Lower lobe of right lung (tissue), 2 donors: ENCODE measurements around the gene ABL2. TPM values are rescaled to one million over a fixed set of nuclear protein-coding genes. Genes with fewer than 3 reads are reported as not detected.
"Not testable (repeated sequence)": the region's sequence is repeated elsewhere in the genome, so short reads cannot be mapped to it uniquely, and the experiment has no call there.

Source experiments
- ATAC-seq, 2 donors: fragments of 200-7000 bp; cut with Tn5 transposase; one replicate each; pipeline ENCODE4 v1.9.1; 2020 to 2022; ENCODE audit warnings: mild to moderate bottlenecking in 2 of 2, moderate library complexity in 2 of 2
- DNase-seq: peaks from one replicate; pipeline ENCODE4 v3.0.0-alpha.2; 2020
- H3K27ac ChIP-seq: fragments of 200-600 bp; one replicate; pipeline ENCODE4 v1.8.0; 2022
- H3K27me3 ChIP-seq: fragments of 200-600 bp; one replicate; pipeline ENCODE4 v1.8.0; 2022; ENCODE audit warnings: low read depth
- H3K36me3 ChIP-seq: fragments of 200-600 bp; one replicate; pipeline ENCODE4 v1.8.0; 2022; ENCODE audit warnings: mild to moderate bottlenecking
- H3K4me1 ChIP-seq: fragments of 200-600 bp; one replicate; pipeline ENCODE4 v1.8.0; 2022
- H3K4me3 ChIP-seq: fragments of 200-600 bp; one replicate; pipeline ENCODE4 v1.8.0; 2022; ENCODE audit warnings: mild to moderate bottlenecking
- H3K9me3 ChIP-seq: fragments of 200-600 bp; one replicate; pipeline ENCODE4 v1.8.0; 2022
- intact Hi-C: fragments of 100-400 bp; cut with DNase I; formaldehyde crosslinking; loops from one replicate; pipeline ENCODE4 v1.11.0; 2022
- total RNA-seq: library from RNA; stranded (reverse); fragmentation: NEBNext Ultra II Directional; extraction: Animal tissue kit (Norgen Biotek cat#: 25700); gene quantifications from one replicate; pipeline ENCODE4 v1.2.1, GENCODE V29; 2021
- TF ChIP-seq, protein P1 (sequence below): fragments of 200-600 bp; IDR thresholded peaks from one replicate; pipeline ENCODE4 v1.8.0; 2022; ENCODE audit warnings: antibody characterized with exemption, mild to moderate bottlenecking
- donor health status: DM: no; HTN: yes; CAD: no; lungs with severe emphysema.

Gene ABL2
- total RNA-seq, 1 donor from 2014 or later = 27.0 TPM

DNA sequence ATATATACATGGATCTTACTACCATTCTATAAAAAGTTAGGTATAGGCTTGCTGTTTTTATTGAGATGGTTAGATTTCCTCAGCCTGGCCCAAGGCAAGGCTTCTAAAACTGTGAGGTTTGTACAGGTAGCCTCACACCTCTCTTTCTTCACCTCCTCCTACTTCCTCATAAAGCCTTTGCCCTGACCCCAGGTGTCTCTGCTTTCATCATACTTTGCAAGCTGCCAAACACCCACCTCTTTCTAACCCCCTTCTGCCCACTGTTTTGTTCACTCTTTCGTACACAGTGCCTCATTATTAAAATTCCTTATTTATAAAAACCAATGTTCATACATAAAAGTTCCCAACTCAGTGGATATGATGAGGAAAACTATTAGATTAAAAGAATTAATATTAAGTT, 32.7 kb upstream of the ABL2 start:
- Histone ChIP-seq H3K36me3 (no peaks in the 10 kb centered on the region), H3K27me3 (no peaks in the 10 kb centered on the region), H3K4me3 (no peak overlapping the region), H3K4me1 (no peaks in the 10 kb centered on the region), H3K27ac (no peak overlapping the region), H3K9me3 (no peaks in the 10 kb centered on the region)
- intact Hi-C loops = no loop called here
- ATAC-seq = no peak
- no peak for DNase-seq
- TF ChIP-seq, protein P1, sequence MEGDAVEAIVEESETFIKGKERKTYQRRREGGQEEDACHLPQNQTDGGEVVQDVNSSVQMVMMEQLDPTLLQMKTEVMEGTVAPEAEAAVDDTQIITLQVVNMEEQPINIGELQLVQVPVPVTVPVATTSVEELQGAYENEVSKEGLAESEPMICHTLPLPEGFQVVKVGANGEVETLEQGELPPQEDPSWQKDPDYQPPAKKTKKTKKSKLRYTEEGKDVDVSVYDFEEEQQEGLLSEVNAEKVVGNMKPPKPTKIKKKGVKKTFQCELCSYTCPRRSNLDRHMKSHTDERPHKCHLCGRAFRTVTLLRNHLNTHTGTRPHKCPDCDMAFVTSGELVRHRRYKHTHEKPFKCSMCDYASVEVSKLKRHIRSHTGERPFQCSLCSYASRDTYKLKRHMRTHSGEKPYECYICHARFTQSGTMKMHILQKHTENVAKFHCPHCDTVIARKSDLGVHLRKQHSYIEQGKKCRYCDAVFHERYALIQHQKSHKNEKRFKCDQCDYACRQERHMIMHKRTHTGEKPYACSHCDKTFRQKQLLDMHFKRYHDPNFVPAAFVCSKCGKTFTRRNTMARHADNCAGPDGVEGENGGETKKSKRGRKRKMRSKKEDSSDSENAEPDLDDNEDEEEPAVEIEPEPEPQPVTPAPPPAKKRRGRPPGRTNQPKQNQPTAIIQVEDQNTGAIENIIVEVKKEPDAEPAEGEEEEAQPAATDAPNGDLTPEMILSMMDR = no peak

DNA sequence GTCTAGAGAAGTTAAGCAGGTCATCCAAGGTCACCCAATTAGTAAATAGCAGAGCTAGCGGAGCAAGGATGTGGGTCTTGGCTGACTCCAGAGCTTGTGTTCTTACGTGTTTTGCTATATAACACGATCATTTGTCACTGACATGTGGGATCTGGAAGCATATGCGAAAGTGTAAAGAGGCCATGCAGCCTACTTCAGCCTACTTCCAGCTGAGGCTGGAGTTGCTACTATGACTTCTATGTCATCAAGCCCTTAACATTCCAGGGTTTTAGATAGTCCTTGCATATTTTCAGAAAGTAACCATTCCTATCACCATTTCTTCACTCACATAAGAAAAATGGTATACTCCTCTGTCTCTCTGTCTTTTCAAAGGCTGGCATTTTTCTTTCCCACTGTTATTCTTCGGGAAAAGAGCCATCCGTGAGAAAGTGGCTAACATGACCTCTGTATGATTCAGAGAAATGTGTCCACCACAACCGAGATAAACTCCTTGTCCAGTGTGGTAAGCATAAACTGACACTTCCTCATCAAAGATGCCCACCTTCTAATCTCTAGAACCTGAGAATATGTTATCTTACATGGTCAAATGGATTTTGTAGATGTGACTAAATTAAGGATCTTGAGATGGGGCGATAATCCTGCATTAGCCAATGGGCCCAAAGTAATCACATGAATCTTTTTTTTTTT, 24.0 kb upstream of the ABL2 start:
- no peak for ATAC-seq
- intact Hi-C loops = no loop called here
- H3K27ac ChIP-seq = no peak overlapping the region
- no peaks in the 10 kb centered on the region for H3K4me1 ChIP-seq
- H3K36me3 ChIP-seq = no peaks in the 10 kb centered on the region
- TF ChIP-seq, protein P1 = no peak
- no peak for DNase-seq
- H3K9me3 ChIP-seq = no peaks in the 10 kb centered on the region
- H3K27me3 ChIP-seq = no peaks in the 10 kb centered on the region
- no peak overlapping the region for H3K4me3 ChIP-seq

DNA sequence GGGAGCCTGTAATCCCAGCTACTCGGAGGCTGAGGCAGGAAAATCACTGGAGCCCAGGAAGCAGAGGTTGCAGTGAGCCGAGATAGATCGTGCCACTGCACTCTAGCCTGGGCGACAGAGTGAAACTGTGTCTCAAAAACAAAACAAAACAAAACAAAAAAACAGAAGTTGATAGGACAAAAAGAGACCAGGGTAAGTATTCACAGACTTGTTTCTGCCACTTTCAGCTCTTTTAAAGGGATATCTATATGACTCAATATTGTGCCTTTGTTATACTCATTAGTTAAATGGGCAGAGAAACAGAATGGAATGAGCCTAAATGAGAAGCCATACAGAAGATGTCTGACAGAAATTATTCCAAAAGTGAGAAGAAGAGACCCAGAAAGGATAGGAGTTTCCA, 23.1 kb upstream of the ABL2 start:
- H3K27me3 ChIP-seq = no peaks in the 10 kb centered on the region
- H3K4me1 ChIP-seq = no peaks in the 10 kb centered on the region
- intact Hi-C loops = no loop called here

DNA sequence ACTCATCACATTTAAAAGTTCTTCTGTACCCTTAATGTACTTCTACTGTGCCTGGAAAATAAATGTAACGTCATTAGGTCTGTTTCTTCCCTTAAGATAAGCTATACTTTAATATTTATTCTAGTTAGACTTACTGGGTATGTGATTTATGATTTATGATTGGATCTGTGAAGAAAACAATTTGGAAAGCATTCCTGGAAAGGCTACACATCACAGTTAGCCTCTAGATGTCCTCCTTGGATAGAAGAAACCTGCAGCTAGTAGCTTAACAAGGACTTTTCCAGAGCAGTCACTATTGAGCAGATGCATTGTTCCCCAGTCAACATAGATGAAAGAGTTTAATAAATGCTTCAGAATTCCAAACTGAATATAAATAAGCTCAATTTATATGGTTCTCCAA, 22.2 kb upstream of the ABL2 start:
- intact Hi-C loops = no loop called here
- TF ChIP-seq, protein P1 = peak; percentile 43
- H3K4me1 ChIP-seq = no peaks in the 10 kb centered on the region
- DNase-seq (no peak), ATAC-seq (peak in 1 of 2 donors; percentile 83)
- H3K27ac ChIP-seq = no peak overlapping the region
- H3K4me3 ChIP-seq = no peak overlapping the region
- H3K36me3 ChIP-seq = no peaks in the 10 kb centered on the region
- H3K27me3 ChIP-seq = no peaks in the 10 kb centered on the region
- H3K9me3 ChIP-seq = no peaks in the 10 kb centered on the region

More for the DNA sequence above, 23.1 kb upstream of the ABL2 start:
- ATAC-seq = no peak
- Histone ChIP-seq H3K9me3 (no peaks in the 10 kb centered on the region), H3K27ac (no peak overlapping the region), H3K4me3 (no peak overlapping the region), H3K36me3 (no peaks in the 10 kb centered on the region)
- TF ChIP-seq, protein P1 = no peak
- DNase-seq = no peak

DNA sequence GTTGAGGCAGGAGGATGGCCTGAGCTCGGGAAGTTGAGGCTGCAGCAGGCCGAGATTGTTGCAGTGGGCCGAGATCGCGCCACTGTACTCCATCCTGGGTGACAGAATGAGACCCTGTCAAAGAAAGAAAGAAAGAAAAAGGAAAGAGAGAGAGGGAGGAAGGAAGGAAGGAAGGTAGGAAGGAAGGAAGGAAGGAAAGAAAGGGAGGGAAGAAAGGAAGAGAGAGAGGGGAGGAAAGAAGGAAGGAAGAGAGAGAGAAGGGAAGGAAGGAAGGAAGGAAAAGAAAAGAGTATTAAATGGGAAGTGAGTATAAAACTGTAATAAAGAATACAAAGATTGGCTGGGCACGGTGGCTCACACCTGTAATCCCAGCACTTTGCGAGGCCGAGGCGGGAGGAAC, 18.4 kb upstream of the ABL2 start:
- H3K4me1 ChIP-seq = no peaks in the 10 kb centered on the region
- H3K4me3 ChIP-seq = no peak overlapping the region
- H3K27me3 ChIP-seq = no peaks in the 10 kb centered on the region
- no peak for ATAC-seq
- H3K9me3 ChIP-seq = no peaks in the 10 kb centered on the region
- TF ChIP-seq, protein P1 = no peak
- no peaks in the 10 kb centered on the region for H3K36me3 ChIP-seq
- no peak overlapping the region for H3K27ac ChIP-seq
- intact Hi-C loops = no loop called here
- DNase-seq = no peak

DNA sequence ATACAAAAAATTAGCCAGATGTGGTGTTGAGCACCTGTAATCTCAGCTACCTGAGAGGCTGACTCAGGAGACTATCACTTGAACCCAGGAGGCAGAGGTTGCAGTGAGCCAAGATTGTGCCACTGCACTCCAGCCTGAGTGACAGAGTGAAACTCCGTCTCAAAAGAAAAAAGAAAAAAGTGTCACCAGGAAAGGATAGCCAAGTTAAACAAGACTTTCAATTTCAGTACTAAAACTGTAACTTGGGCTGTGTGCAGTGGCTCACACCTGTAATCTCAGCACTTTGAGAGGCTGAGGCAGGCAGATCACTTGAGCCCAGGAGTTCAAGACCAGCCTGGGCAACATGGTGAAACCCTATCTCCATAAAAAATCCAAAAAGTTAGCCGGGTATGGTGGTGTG, 15.9 kb upstream of the ABL2 start:
- H3K27me3 ChIP-seq, ATAC-seq, DNase-seq, H3K9me3 ChIP-seq, intact Hi-C loops, H3K4me1 ChIP-seq, H3K36me3 ChIP-seq, H3K4me3 ChIP-seq, H3K27ac ChIP-seq: not testable (repeated sequence)
